Hepatocyte (in vitro differentiated cells): ENCODE data around the gene LRGUK. TPM values are rescaled to one million over a fixed set of nuclear protein-coding genes. Genes with fewer than 3 reads are reported as not detected.

Experiments used
- DNase-seq: peaks from one replicate; pipeline ENCODE4 v3.0.0-alpha.2; 2016; ENCODE audit warnings: low spot score
- H2AFZ ChIP-seq: fragments of 200-600 bp; sonication (generic); 2 replicates; pipeline ENCODE4 v1.6.0; 2016; ENCODE audit warnings: antibody characterized with exemption, mild to moderate bottlenecking
- H3K27ac ChIP-seq: fragments of 200-600 bp; sonication (generic); 2 replicates; pipeline ENCODE4 v1.5.1; 2016; ENCODE audit warnings: mild to moderate bottlenecking
- H3K27me3 ChIP-seq: fragments of 200-600 bp; sonication (generic); 2 replicates; pipeline ENCODE4 v1.6.1; 2016
- H3K36me3 ChIP-seq: fragments of 200-600 bp; sonication (generic); replicated peaks from 2 replicates; pipeline ENCODE4 v1.5.1; 2016; ENCODE audit warnings: low read depth; ENCODE audit not compliant: insufficient read depth
- H3K4me1 ChIP-seq: fragments of 200-600 bp; sonication (generic); 2 replicates; pipeline ENCODE4 v1.5.1; 2016; ENCODE audit warnings: mild to moderate bottlenecking, moderate library complexity; ENCODE audit not compliant: insufficient read depth
- H3K4me2 ChIP-seq: fragments of 200-600 bp; sonication (generic); 2 replicates; pipeline ENCODE4 v1.6.0; 2016
- H3K4me3 ChIP-seq: fragments of 200-600 bp; sonication (generic); 2 replicates; pipeline ENCODE4 v1.5.1; 2016; ENCODE audit warnings: mild to moderate bottlenecking
- H3K79me2 ChIP-seq: fragments of 200-600 bp; sonication (generic); 2 replicates; pipeline ENCODE4 v1.6.0; 2017; ENCODE audit warnings: mild to moderate bottlenecking
- H3K9me2 ChIP-seq: fragments of 200-600 bp; sonication (generic); replicated peaks from 2 replicates; pipeline ENCODE4 v1.6.0; 2017; ENCODE audit warnings: mild to moderate bottlenecking; ENCODE audit not compliant: insufficient read depth
- H3K9me3 ChIP-seq: fragments of 200-600 bp; sonication (generic); 2 replicates; pipeline ENCODE4 v1.5.1; 2016; ENCODE audit warnings: low read depth, mild to moderate bottlenecking
- H4K20me1 ChIP-seq: fragments of 200-600 bp; sonication (generic); 2 replicates; pipeline ENCODE4 v1.6.0; 2016; ENCODE audit warnings: mild to moderate bottlenecking; ENCODE audit not compliant: insufficient read depth, poor library complexity, severe bottlenecking
- EZH2 ChIP-seq: fragments of 200-600 bp; sonication (generic); IDR thresholded peaks from 2 replicates; pipeline ENCODE4 v1.6.1; 2016; ENCODE audit warnings: antibody characterized with exemption, mild to moderate bottlenecking, borderline replicate concordance
- EZH2phosphoT487 ChIP-seq: fragments of 200-600 bp; sonication (generic); IDR thresholded peaks from one replicate; pipeline ENCODE4 v1.6.1; 2018; ENCODE audit warnings: antibody characterized with exemption, mild to moderate bottlenecking, low read depth, moderate library complexity; ENCODE audit not compliant: unreplicated experiment, severe bottlenecking
- WGBS: methylation state at CpG from one replicate; pipeline ENCODE4 v1.1.6; 2016; ENCODE audit warnings: low lambda C conversion rate; ENCODE audit errors: missing lambda C conversion rate; 5-methylcytosine and 5-hydroxymethylcytosine counted together
- polyA plus RNA-seq: library from polyadenylated mRNA; unstranded; fragments of >200 nt; fragmentation: Nextera tagmentation; extraction: Ambion mirVana; gene quantifications from 2 replicates; pipeline ENCODE4 v1.2.1, GENCODE V29; 2016
- total RNA-seq: library from RNA; depleted of rRNA; stranded (reverse); fragments of >200 nt; gene quantifications from 2 replicates; pipeline ENCODE4 v1.2.3, GENCODE V29; 2014
- TF ChIP-seq, protein P1 (sequence below): fragments of 200-600 bp; sonication (generic); IDR thresholded peaks from 2 replicates; pipeline ENCODE4 v1.5.1; 2016; ENCODE audit warnings: antibody characterized with exemption, mild to moderate bottlenecking; ENCODE audit not compliant: poor library complexity

LRGUK gene
- total and polyA plus RNA-seq, 2 experiments from 2014 or later: 0.73 TPM; not detected in 1

DNA sequence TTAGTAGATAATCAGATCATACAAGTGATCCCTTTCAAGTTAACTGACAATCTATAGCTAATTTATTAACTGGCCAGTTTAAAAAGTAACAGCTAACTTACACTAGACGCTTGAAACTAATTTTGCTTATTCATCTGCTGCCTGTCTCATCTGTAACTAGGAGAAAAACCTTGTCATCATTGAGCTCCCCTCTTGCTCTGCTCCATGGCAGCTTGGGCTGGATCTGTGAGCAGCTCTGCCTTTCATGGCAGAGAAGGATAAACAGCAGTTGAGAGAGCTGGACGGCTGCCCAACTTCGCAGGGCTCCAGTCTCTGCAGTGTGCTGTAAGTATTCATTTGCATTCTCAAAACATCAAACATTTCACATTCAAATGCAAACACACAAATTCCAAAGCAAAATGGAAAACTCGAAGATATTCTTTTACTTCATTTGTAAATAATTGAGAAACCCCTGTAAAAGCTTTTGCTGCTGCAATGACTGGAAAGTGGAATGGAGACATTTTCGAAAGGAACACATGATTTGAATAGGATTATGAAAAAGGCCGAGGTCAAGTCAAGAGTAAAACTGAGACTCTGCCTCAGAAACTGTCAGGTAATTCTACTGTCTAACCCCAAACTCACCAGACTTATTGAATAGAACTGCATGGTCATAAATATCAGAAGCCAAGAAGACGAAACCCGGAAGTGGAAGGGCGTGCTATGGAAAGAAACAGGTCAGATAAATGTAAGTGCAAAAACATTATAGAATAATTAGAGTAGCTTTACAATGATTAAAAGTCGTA, 172.0 kb downstream of the LRGUK start:
- WGBS: 74% methylated on average over 10 of the region's 10 CpGs
- Histone ChIP-seq H3K36me3 (no peaks in the 10 kb centered on the region), H3K4me2 (no peak overlapping the region), H3K27me3 (no peaks in the 10 kb centered on the region), H3K79me2 (no peaks in the 10 kb centered on the region), H3K9me2 (no peaks in the 10 kb centered on the region), H3K9me3 (no peaks in the 10 kb centered on the region), H4K20me1 (no peaks in the 10 kb centered on the region), H2AFZ (no peak overlapping the region), H3K4me3 (no peak overlapping the region), H3K4me1 (peaks cover 3% of the 10 kb centered on the region), H3K27ac (peak overlapping the region; percentile 20)
- TF ChIP-seq EZH2: no peak
- no peak for TF ChIP-seq EZH2phosphoT487
- TF ChIP-seq, protein P1, sequence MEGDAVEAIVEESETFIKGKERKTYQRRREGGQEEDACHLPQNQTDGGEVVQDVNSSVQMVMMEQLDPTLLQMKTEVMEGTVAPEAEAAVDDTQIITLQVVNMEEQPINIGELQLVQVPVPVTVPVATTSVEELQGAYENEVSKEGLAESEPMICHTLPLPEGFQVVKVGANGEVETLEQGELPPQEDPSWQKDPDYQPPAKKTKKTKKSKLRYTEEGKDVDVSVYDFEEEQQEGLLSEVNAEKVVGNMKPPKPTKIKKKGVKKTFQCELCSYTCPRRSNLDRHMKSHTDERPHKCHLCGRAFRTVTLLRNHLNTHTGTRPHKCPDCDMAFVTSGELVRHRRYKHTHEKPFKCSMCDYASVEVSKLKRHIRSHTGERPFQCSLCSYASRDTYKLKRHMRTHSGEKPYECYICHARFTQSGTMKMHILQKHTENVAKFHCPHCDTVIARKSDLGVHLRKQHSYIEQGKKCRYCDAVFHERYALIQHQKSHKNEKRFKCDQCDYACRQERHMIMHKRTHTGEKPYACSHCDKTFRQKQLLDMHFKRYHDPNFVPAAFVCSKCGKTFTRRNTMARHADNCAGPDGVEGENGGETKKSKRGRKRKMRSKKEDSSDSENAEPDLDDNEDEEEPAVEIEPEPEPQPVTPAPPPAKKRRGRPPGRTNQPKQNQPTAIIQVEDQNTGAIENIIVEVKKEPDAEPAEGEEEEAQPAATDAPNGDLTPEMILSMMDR: no peak
- peak; percentile 66 for DNase-seq

DNA sequence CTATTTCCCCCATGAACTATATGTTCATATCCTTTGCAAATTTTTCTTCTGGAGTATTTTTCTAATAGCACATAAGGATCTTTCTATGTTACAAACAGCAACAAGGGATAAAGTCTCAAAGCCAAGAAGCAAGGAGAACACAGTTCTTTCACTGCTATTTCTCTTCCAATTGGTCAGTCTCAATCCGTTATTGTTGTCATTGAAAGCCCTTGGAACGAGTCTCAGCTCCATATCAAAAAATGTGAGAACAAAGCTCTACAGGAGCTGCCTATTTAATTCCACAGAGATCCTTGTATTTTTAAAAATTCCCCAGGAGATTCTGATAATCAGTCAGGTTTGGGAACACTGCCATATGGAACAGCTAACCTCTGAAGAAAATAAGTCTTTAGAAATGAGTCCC, 173.8 kb downstream of the LRGUK start:
- DNase-seq: no peak
- no peaks in the 10 kb centered on the region for H3K9me3 ChIP-seq
- 94% methylated on average over 2 of the region's 2 CpGs for WGBS
- no peaks in the 10 kb centered on the region for H3K79me2 ChIP-seq
- H4K20me1 ChIP-seq: no peaks in the 10 kb centered on the region
- H3K4me3 ChIP-seq: no peak overlapping the region
- H3K4me1 ChIP-seq: peaks cover 3% of the 10 kb centered on the region
- H3K4me2 ChIP-seq: no peak overlapping the region
- H3K27me3 ChIP-seq: no peaks in the 10 kb centered on the region
- no peak for TF ChIP-seq EZH2
- H3K9me2 ChIP-seq: no peaks in the 10 kb centered on the region
- H3K27ac ChIP-seq: no peak overlapping the region
- no peaks in the 10 kb centered on the region for H3K36me3 ChIP-seq
- no peak overlapping the region for H2AFZ ChIP-seq

DNA sequence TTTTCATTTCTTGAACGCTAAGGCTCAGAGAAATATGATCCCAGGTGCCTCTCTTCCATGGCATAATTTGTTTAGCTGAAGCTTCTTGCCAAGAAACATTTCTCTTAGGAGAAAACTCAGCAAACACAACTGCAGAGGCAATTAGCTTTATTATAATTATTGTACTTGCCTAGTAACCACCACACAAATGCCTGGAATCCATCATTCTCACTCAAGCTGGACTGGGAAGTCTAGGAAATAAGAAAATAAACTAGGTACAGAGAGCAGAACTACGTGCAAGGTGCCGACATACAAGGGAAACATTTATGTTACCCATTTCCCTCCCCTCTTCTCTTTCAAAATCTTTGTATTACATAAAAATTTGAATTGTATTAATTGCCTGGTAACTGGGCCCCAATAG, 174.5 kb downstream of the LRGUK start:
- no peak for TF ChIP-seq EZH2phosphoT487
- WGBS: 71% methylated on average over 3 of the region's 3 CpGs
- Histone ChIP-seq H4K20me1 (no peaks in the 10 kb centered on the region), H3K4me3 (no peak overlapping the region), H3K9me3 (no peaks in the 10 kb centered on the region), H3K4me1 (peaks cover 3% of the 10 kb centered on the region), H3K9me2 (no peaks in the 10 kb centered on the region), H3K27me3 (no peaks in the 10 kb centered on the region), H3K4me2 (no peak overlapping the region), H2AFZ (no peak overlapping the region), H3K79me2 (no peaks in the 10 kb centered on the region), H3K36me3 (no peaks in the 10 kb centered on the region), H3K27ac (no peak overlapping the region)
- no peak for DNase-seq

DNA sequence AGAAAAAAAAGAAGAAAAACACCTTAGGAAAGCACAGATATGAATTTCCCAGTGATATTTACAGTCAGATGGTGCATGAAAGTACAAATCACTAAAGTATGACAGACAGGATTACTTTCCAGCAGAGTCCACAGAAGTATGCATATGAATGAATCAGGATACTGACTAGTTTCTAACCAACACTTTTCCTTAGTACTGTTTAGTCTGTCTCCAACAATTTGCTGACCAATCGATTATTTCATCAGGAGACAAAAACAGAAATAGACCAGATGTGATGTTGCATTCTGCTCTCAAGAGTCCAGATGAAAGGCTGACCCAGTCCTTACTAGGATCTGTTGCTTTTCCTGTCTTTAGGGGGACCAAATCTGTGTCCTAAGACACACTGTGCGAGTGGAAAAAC, 175.0 kb downstream of the LRGUK start:
- H3K79me2 ChIP-seq: no peaks in the 10 kb centered on the region
- H3K4me2 ChIP-seq: no peak overlapping the region
- H4K20me1 ChIP-seq: no peaks in the 10 kb centered on the region
- H3K9me3 ChIP-seq: no peaks in the 10 kb centered on the region
- H3K27me3 ChIP-seq: no peaks in the 10 kb centered on the region
- no peak overlapping the region for H3K4me3 ChIP-seq
- H3K9me2 ChIP-seq: no peaks in the 10 kb centered on the region
- H3K36me3 ChIP-seq: no peaks in the 10 kb centered on the region
- H3K4me1 ChIP-seq: peaks cover 3% of the 10 kb centered on the region
- 90% methylated on average over 2 of the region's 2 CpGs for WGBS
- TF ChIP-seq EZH2 (no peak), EZH2phosphoT487 (no peak)
- TF ChIP-seq, protein P1: no peak
- no peak overlapping the region for H2AFZ ChIP-seq
- no peak for DNase-seq
- H3K27ac ChIP-seq: no peak overlapping the region
